ENCODE results near the gene PDGFRB. TPM values are rescaled to one million over a fixed set of nuclear protein-coding genes. Genes with fewer than 3 reads are reported as not detected.

The PDGFRB gene
- total and polyA plus RNA-seq, 2 of the 8 experiments (the other 6 are each of a cell fraction or from before 2014, with no cell fraction given) = 4.2 to 13.7 TPM

DNA sequence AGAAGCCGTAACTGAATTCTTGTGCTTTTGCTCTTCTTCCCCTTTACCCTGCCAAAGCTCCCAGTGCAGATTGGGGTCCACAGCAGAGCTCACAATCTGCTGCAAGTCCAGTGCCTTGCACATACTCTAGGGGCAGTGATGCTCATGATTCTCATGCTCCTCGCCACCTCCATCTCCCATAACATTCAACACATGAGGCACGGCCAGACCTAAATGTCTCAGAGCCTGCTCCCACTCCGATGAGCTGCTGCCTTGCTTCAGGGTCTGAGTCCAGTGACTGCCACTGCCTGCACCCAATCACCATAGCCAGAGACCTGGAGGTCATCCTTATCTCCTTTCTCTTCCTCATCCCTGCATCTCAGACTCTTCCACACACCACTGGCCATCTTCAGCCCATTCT lies 79.8 kb downstream of the PDGFRB start:
- Histone ChIP-seq H2AFZ (ENCODE audit: low read length) (no peak overlapping the region), H3K23ac (ENCODE audit: insufficient read length) (no peak overlapping the region), H2BK20ac (ENCODE audit: low read length) (no peak overlapping the region), H2BK12ac (ENCODE audit: low read depth, low read length) (no peak overlapping the region), H4K91ac (replicated peaks; ENCODE audit: insufficient read length, low read length) (no peak overlapping the region), H3K4me2 (ENCODE audit: insufficient read depth in 1 of 2, low read depth in 2 of 2, low read length in 2 of 2) (no peak overlapping the region), H3K4me3 (ENCODE audit: extremely low read depth in 1 of 4, insufficient read depth in 2 of 4, low read depth in 3 of 4, low read length in 4 of 4) (no peak overlapping the region), H3K79me1 (ENCODE audit: low read depth, low read length) (no peaks in the 10 kb centered on the region), H3K23me2 (ENCODE audit: low read depth, low read length) (no peaks in the 10 kb centered on the region), H3K9ac (replicated peaks in 1 of 4; ENCODE audit: extremely low read depth in 1 of 4, low read depth in 3 of 4, low read length in 3 of 4) (no peak overlapping the region), H3K9me3 (ENCODE audit: insufficient read depth in 2 of 2, low read depth in 1 of 2, low read length in 1 of 2) (no peaks in the 10 kb centered on the region), H2AK5ac (ENCODE audit: low read depth, low read length) (no peak overlapping the region), H4K8ac (ENCODE audit: extremely low read depth, insufficient read depth, low read length) (0 out of 2 replicates have a peak overlapping the region, but pooled peaks have one; percentile 9), H3K18ac (ENCODE audit: extremely low read depth, low read length) (no peak overlapping the region), H2BK5ac (ENCODE audit: low read depth, low read length) (no peak overlapping the region), H3K4me1 (replicated peaks in 1 of 4; ENCODE audit: control insufficient read depth in 3 of 4, insufficient read depth in 4 of 4, low read length in 3 of 4) (no peaks in the 10 kb centered on the region), H3K56ac (replicated peaks; ENCODE audit: insufficient read length, low read depth, low read length) (no peak overlapping the region), H2BK120ac (replicated peaks; ENCODE audit: low read depth, low read length) (no peak overlapping the region), H2BK15ac (ENCODE audit: low read length) (no peak overlapping the region), H3K27me3 (replicated peaks in 1 of 4; ENCODE audit: control insufficient read depth in 3 of 4, extremely low read depth in 1 of 4, insufficient read depth in 3 of 4, low read length in 3 of 4) (no peaks in the 10 kb centered on the region), H3K79me2 (ENCODE audit: control insufficient read depth in 1 of 2, insufficient read depth in 2 of 2, low read length in 2 of 2) (no peaks in the 10 kb centered on the region), H4K5ac (ENCODE audit: insufficient read length, low read depth, low read length) (no peak overlapping the region), H3K14ac (ENCODE audit: insufficient read length) (no peak overlapping the region), H4K20me1 (replicated peaks in 1 of 2; ENCODE audit: control insufficient read depth in 1 of 2, insufficient read depth in 2 of 2, low read length in 2 of 2) (no peaks in the 10 kb centered on the region), H3K27ac (ENCODE audit: low read depth, low read length) (no peak overlapping the region), H3K4ac (replicated peaks; ENCODE audit: insufficient read length, low read depth, low read length) (no peak overlapping the region), H3K36me3 (ENCODE audit: control insufficient read depth in 2 of 4, insufficient read depth in 4 of 4, low read length in 3 of 4) (no peaks in the 10 kb centered on the region)
- CTCF ChIA-PET (ENCODE audit: partially characterized antibody) = interaction anchor here (0.7 to 4.8 kb wide), 27 partner anchors 9 to 275 kb away, joined by 3 to 20 read pairs (median 4); no protein-coding TSS in a partner anchor
- TF ChIP-seq CTBP2 (IDR thresholded peaks at IDR 0.05; ENCODE audit: borderline replicate concordance, insufficient read depth, insufficient read length, low read length) (no peak), CTCF (IDR thresholded peaks at IDR 0.05; ENCODE audit: control extremely low read depth in 1 of 3, insufficient read depth in 1 of 3, low read depth in 1 of 3, low read length in 3 of 3) (peak; percentile 7 to 33 (median 22); a peak in 3 of 4 replicates), RAD21 (IDR thresholded peaks at IDR 0.05 in 1 of 2, conservative IDR thresholded peaks at IDR 0.05 in 1 of 2; ENCODE audit: low read depth in 2 of 2, low read length in 2 of 2) (peak; percentile 14 to 35; a peak in 2 of 4 replicates), SUZ12 (IDR thresholded peaks at IDR 0.05; ENCODE audit: low read length) (no peak), SIX5 (IDR thresholded peaks at IDR 0.05; ENCODE audit: low read depth, low read length) (no peak), EP300 (IDR thresholded peaks at IDR 0.05; ENCODE audit: borderline replicate concordance in 1 of 2, low read depth in 2 of 2, low read length in 2 of 2) (no peak)
- POLR2A ChIA-PET (ENCODE audit: partially characterized antibody) = interaction anchor here (1.0 kb wide), 1 partner anchor 12 kb away, joined by 6 read pairs; no protein-coding TSS in a partner anchor
- DNase-seq (ENCODE audit: low read depth in 1 of 2, low spot score in 2 of 2) (peak in 1 of 2 experiments; percentile 32), FAIRE-seq (no peak)
- WGBS, 2 experiments (ENCODE audit: extremely low coverage in 1 of 2, insufficient coverage in 1 of 2, insufficient read length in 1 of 2, insufficient replicate concordance in 2 of 2, low coverage in 1 of 2, low lambda C conversion rate in 2 of 2, missing lambda C conversion rate in 1 of 2) = 87% methylated on average over 4 of the region's 4 CpGs; no CpG with 5 or more reads in 1 of the 2 experiments

All from H1 (cell line).